Measurements from ENCODE around the gene TOM1L2. TPM values are rescaled to one million over a fixed set of nuclear protein-coding genes. Genes with fewer than 3 reads are reported as not detected.
"Not testable (repeated sequence)": the region's sequence is repeated elsewhere in the genome, so short reads cannot be mapped to it uniquely, and the experiment has no call there.

The TOM1L2 gene
- total and polyA plus RNA-seq, 8 donors, result 51.2 to 71.2 (median 57.4) TPM

- ATAC-seq (no peak), DNase-seq (no peak)
- Histone ChIP-seq H3K27me3 (no peaks in the 10 kb centered on the region), H3K36me3 (peaks cover 0 to 5% of the 10 kb centered on the region in 2 donors), H3K4me3 (no peak overlapping the region), H3K27ac (no peak overlapping the region), H3K9me3 (no peaks in the 10 kb centered on the region), H3K4me1 (no peaks in the 10 kb centered on the region)
- intact Hi-C loops (cut with DNase I), result no loop called here
- TF ChIP-seq CTCF (IDR thresholded peaks at IDR 0.05), result no peak
Measured at GRCh38 chr17:17999364-18000029, 27.3 kb upstream of the TOM1L2 start.

GRCh38 chr17:17998934-17999333 is 26.7 kb upstream of the TOM1L2 start:
- intact Hi-C loops (cut with DNase I), result no loop called here
- DNase-seq (no peak), ATAC-seq (no peak)
- Histone ChIP-seq H3K27me3 (no peaks in the 10 kb centered on the region), H3K4me1 (no peaks in the 10 kb centered on the region), H3K4me3 (no peak overlapping the region), H3K9me3 (no peaks in the 10 kb centered on the region), H3K27ac (no peak overlapping the region), H3K36me3 (no peaks in the 10 kb centered on the region)
- no peak for TF ChIP-seq CTCF (IDR thresholded peaks at IDR 0.05)

- intact Hi-C loops (cut with DNase I); H3K4me3 ChIP-seq; H3K4me1 ChIP-seq; H3K36me3 ChIP-seq; H3K27ac ChIP-seq; ATAC-seq; H3K9me3 ChIP-seq; DNase-seq; H3K27me3 ChIP-seq: not testable (repeated sequence)
Measured at GRCh38 chr17:17995887-17996286, 23.7 kb upstream of the TOM1L2 start.

- TF ChIP-seq CTCF (IDR thresholded peaks at IDR 0.05), result no peak
- H3K9me3 ChIP-seq, result no peaks in the 10 kb centered on the region
- no peak overlapping the region for H3K27ac ChIP-seq
- H3K4me3 ChIP-seq, result no peak overlapping the region
- no peak for DNase-seq
- intact Hi-C loops (cut with DNase I), result no loop called here
- no peaks in the 10 kb centered on the region for H3K27me3 ChIP-seq
- H3K4me1 ChIP-seq, result no peaks in the 10 kb centered on the region
- no peaks in the 10 kb centered on the region for H3K36me3 ChIP-seq
- no peak for ATAC-seq
Measured at GRCh38 chr17:17994271-17995069, 22.3 kb upstream of the TOM1L2 start.

GRCh38 chr17:17993852-17994251 is 21.7 kb upstream of the TOM1L2 start:
- ATAC-seq (no peak), DNase-seq (no peak)
- no peak for TF ChIP-seq CTCF (IDR thresholded peaks at IDR 0.05)
- Histone ChIP-seq H3K9me3 (no peaks in the 10 kb centered on the region), H3K36me3 (no peaks in the 10 kb centered on the region), H3K27me3 (no peaks in the 10 kb centered on the region), H3K27ac (no peak overlapping the region), H3K4me3 (no peak overlapping the region), H3K4me1 (no peaks in the 10 kb centered on the region)
- intact Hi-C loops (cut with DNase I), result no loop called here
